PFSK-1 (cell line): Measurements from ENCODE around the gene IMPG2.

Source experiments
- POLR2AphosphoS5 ChIP-seq: IDR thresholded peaks from 2 replicates; pipeline ENCODE4 v1.6.1; 2012; ENCODE audit warnings: low read depth, mild to moderate bottlenecking, control low read depth, low read length, moderate library complexity
- REST ChIP-seq, 2 experiments: IDR thresholded peaks; 2 replicates each; pipeline versions ENCODE4 v1.6.1 to v1.8.0; 2011 to 2012; ENCODE audit warnings: low read depth in 2 of 2, low read length in 2 of 2, control low read depth in 1 of 2, inconsistent platforms in 1 of 2, mild to moderate bottlenecking in 1 of 2, moderate library complexity in 1 of 2; ENCODE audit not compliant: insufficient read depth in 1 of 2
- SIN3A ChIP-seq: IDR thresholded peaks from 2 replicates; pipeline ENCODE4 v1.6.1; 2012; ENCODE audit warnings: mild to moderate bottlenecking, low read length, moderate library complexity, borderline replicate concordance; ENCODE audit not compliant: insufficient read depth
- TAF1 ChIP-seq: IDR thresholded peaks from 2 replicates; pipeline ENCODE4 v1.6.1; 2012; ENCODE audit warnings: low read length, control low read depth, borderline replicate concordance; ENCODE audit not compliant: insufficient read depth

GRCh38 chr3:101202640-101203039, 117.7 kb downstream of the IMPG2 start:
- TF ChIP-seq SIN3A (no peak), POLR2AphosphoS5 (no peak), TAF1 (no peak), REST (IDR thresholded peaks at IDR 0.05; ENCODE audit: insufficient read depth in 1 of 2, low read depth in 2 of 2, low read length in 2 of 2) (no peak)
